Trophoblast cell (in vitro differentiated cells and primary cell): ENCODE data around the gene PAGE1.
A peak's percentile ranks its signal among the peaks of the same experiment; 100 is the strongest.

Source experiments
- DNase-seq, 2 donors: peaks; one replicate each; pipeline ENCODE4 v3.0.0-alpha.2; 2016
- H2AFZ ChIP-seq: 2 replicates; pipeline ENCODE4 v1.6.1; 2013; ENCODE audit warnings: low read length, moderate library complexity, mild to moderate bottlenecking; ENCODE audit not compliant: insufficient read depth, poor library complexity
- H2AK5ac ChIP-seq: 2 replicates; pipeline ENCODE4 v1.6.1; 2013; ENCODE audit warnings: mild to moderate bottlenecking, low read length
- H2BK120ac ChIP-seq: 2 replicates; pipeline ENCODE4 v1.6.1; 2013; ENCODE audit warnings: low read length, mild to moderate bottlenecking, moderate library complexity; ENCODE audit not compliant: insufficient read depth, poor library complexity
- H2BK12ac ChIP-seq: 2 replicates; pipeline ENCODE4 v1.6.1; 2013; ENCODE audit warnings: mild to moderate bottlenecking, low read length, moderate library complexity
- H2BK5ac ChIP-seq: 2 replicates; pipeline ENCODE4 v1.6.1; 2013; ENCODE audit warnings: low read length, low read depth, moderate library complexity, mild to moderate bottlenecking; ENCODE audit not compliant: poor library complexity
- H3K14ac ChIP-seq: 2 replicates; pipeline ENCODE4 v1.6.1; 2013; ENCODE audit warnings: mild to moderate bottlenecking, low read length
- H3K18ac ChIP-seq: 2 replicates; pipeline ENCODE4 v1.6.1; 2013; ENCODE audit warnings: mild to moderate bottlenecking, low read length
- H3K23ac ChIP-seq: 2 replicates; pipeline ENCODE4 v1.6.1; 2013; ENCODE audit warnings: low read length
- H3K27ac ChIP-seq: 2 replicates; pipeline ENCODE4 v1.5.1; 2013; ENCODE audit warnings: low read depth, mild to moderate bottlenecking, inconsistent platforms, low read length, moderate library complexity
- H3K27me3 ChIP-seq: 2 replicates; pipeline ENCODE4 v1.6.1; 2013; ENCODE audit warnings: inconsistent platforms, mild to moderate bottlenecking, low read length, moderate library complexity; ENCODE audit not compliant: insufficient read depth
- H3K36me3 ChIP-seq, 2 experiments: 1 replicate in 1 of 2; 2 replicates in 1 of 2; pipeline ENCODE4 v1.6.1; 2013; ENCODE audit warnings: low read length in 2 of 2, mild to moderate bottlenecking in 2 of 2, moderate library complexity in 1 of 2; ENCODE audit not compliant: insufficient read depth in 2 of 2, control insufficient read depth in 1 of 2
- H3K4ac ChIP-seq: 2 replicates; pipeline ENCODE4 v1.6.1; 2013; ENCODE audit warnings: low read depth, mild to moderate bottlenecking, low read length, moderate library complexity
- H3K4me1 ChIP-seq, 2 experiments: 1 replicate in 1 of 2; 2 replicates in 1 of 2; pipeline ENCODE4 v1.6.1; 2013; ENCODE audit warnings: low read length in 2 of 2, mild to moderate bottlenecking in 2 of 2, moderate library complexity in 1 of 2; ENCODE audit not compliant: insufficient read depth in 2 of 2, control insufficient read depth in 1 of 2
- H3K4me2 ChIP-seq: 2 replicates; pipeline ENCODE4 v1.6.1; 2013; ENCODE audit warnings: inconsistent platforms, mild to moderate bottlenecking, low read length, moderate library complexity
- H3K4me3 ChIP-seq: 2 replicates; pipeline ENCODE4 v1.5.1; 2013; ENCODE audit warnings: mild to moderate bottlenecking, low read depth, low read length, inconsistent platforms
- H3K79me1 ChIP-seq: one replicate; pipeline ENCODE4 v1.6.1; 2013; ENCODE audit warnings: low read length
- H3K79me2 ChIP-seq: 2 replicates; pipeline ENCODE4 v1.6.1; 2013; ENCODE audit warnings: low read length, mild to moderate bottlenecking; ENCODE audit not compliant: control insufficient read depth, insufficient read depth, poor library complexity
- H3K9ac ChIP-seq: 2 replicates; pipeline ENCODE4 v1.6.1; 2013; ENCODE audit warnings: mild to moderate bottlenecking, low read length
- H3K9me3 ChIP-seq: 2 replicates; pipeline ENCODE4 v1.6.1; 2013; ENCODE audit warnings: low read depth, mild to moderate bottlenecking, control low read depth, inconsistent platforms, low read length; ENCODE audit not compliant: insufficient read depth
- H4K12ac ChIP-seq: 2 replicates; pipeline ENCODE4 v1.6.1; 2013; ENCODE audit warnings: low read depth, mild to moderate bottlenecking, low read length, moderate library complexity
- H4K8ac ChIP-seq: 2 replicates; pipeline ENCODE4 v1.6.1; 2013; ENCODE audit warnings: low read depth, mild to moderate bottlenecking, low read length, moderate library complexity
- H4K91ac ChIP-seq: one replicate; pipeline ENCODE4 v1.6.1; 2013; ENCODE audit warnings: low read depth, mild to moderate bottlenecking, low read length, moderate library complexity
- WGBS: extraction: QIAGEN DNeasy Blood & Tissue Kit; methylation state at CpG from one replicate; pipeline ENCODE4 v1.1.7; 2013; ENCODE audit warnings: missing lambda C conversion rate; ENCODE audit not compliant: insufficient read length, insufficient coverage; ENCODE audit errors: extremely low coverage; 5-methylcytosine and 5-hydroxymethylcytosine counted together

Gene PAGE1

DNA sequence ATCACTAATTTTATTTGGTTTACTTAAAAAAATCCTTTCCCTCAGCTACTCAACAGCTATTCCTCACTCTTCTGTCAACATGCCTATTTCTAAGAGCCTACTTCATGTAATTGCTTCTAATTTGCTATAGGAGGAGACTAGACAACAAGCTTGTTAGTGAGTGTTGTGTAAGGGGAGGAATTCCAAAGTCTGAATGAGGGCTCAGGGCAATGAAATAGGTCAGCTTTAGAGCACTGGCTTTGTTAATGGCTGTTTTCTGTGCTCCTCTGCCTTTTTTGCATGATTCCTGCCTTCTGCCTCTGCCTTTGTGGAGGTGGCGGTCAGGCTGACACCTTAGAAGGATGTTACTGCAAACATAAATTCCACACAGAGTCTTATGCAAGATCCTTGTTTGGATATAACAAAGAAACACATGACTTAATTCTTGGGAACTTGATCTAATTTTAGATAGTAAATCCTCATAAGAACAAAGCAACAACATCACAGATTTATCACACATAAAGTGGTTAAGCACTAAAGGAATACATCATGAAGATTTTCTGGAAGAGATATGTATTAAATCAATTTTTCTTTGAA lies 15.0 kb upstream of the PAGE1 start:
- Histone ChIP-seq H4K8ac (no peak overlapping the region), H4K91ac (no peak overlapping the region), H3K4me1 (no peaks in the 10 kb centered on the region), H3K79me1 (no peaks in the 10 kb centered on the region), H2BK5ac (no peak overlapping the region), H3K27me3 (no peaks in the 10 kb centered on the region), H3K14ac (no peak overlapping the region), H3K23ac (no peak overlapping the region), H3K4me2 (no peak overlapping the region), H3K9me3 (no peaks in the 10 kb centered on the region), H2BK12ac (no peak overlapping the region), H2AFZ (no peak overlapping the region), H2BK120ac (no peak overlapping the region), H3K36me3 (no peaks in the 10 kb centered on the region), H3K4me3 (no peak overlapping the region), H2AK5ac (no peak overlapping the region), H3K9ac (no peak overlapping the region), H3K79me2 (no peaks in the 10 kb centered on the region), H3K18ac (no peak overlapping the region), H3K27ac (no peak overlapping the region), H4K12ac (no peak overlapping the region), H3K4ac (no peak overlapping the region)
- no CpG with 5 or more reads among the region's 1 CpG for WGBS
- DNase-seq: peak in 1 of 2 donors; percentile 10

- Histone ChIP-seq H3K4ac (no peak overlapping the region), H3K4me2 (no peak overlapping the region), H4K8ac (no peak overlapping the region), H3K36me3 (no peaks in the 10 kb centered on the region), H2BK120ac (no peak overlapping the region), H3K79me2 (no peaks in the 10 kb centered on the region), H4K91ac (no peak overlapping the region), H3K9ac (no peak overlapping the region), H2AK5ac (no peak overlapping the region), H3K4me3 (no peak overlapping the region), H3K23ac (no peak overlapping the region), H3K9me3 (no peaks in the 10 kb centered on the region), H3K79me1 (no peaks in the 10 kb centered on the region), H3K18ac (no peak overlapping the region), H2AFZ (no peak overlapping the region), H3K14ac (no peak overlapping the region), H3K27ac (no peak overlapping the region), H2BK12ac (no peak overlapping the region), H2BK5ac (no peak overlapping the region), H3K27me3 (no peaks in the 10 kb centered on the region), H3K4me1 (no peaks in the 10 kb centered on the region), H4K12ac (no peak overlapping the region)
- no peak for DNase-seq
- no CpG with 5 or more reads among the region's 8 CpGs for WGBS
Observed at GRCh38 chrX:49704691-49705404, 9.1 kb upstream of the PAGE1 start.

DNA sequence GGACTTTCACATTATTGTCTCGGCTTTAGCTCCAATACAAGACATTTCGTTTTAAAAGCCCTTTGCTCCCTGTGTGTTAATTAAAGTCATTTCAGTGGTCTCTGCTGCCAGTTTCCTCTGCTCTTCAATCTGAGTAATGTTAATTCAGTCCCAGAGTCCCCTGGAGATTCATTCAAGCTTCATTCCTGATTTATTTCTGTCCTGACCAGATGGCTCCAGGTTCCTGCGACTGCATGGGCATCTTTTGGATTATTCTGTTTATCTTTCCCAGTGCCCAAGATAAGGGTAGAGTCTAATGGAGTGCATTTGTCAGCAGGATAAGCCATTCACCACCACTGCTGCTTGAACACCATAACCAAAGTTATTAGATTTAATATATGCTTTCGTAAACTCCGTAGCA lies 6.1 kb upstream of the PAGE1 start:
- H3K79me1 ChIP-seq: no peaks in the 10 kb centered on the region
- no peak for DNase-seq
- no CpG with 5 or more reads among the region's 5 CpGs for WGBS
- H4K91ac ChIP-seq: no peak overlapping the region
- H4K8ac ChIP-seq: no peak overlapping the region
- H3K14ac ChIP-seq: no peak overlapping the region
- no peak overlapping the region for H4K12ac ChIP-seq
- H3K9ac ChIP-seq: no peak overlapping the region
- no peak overlapping the region for H3K4me2 ChIP-seq
- no peak overlapping the region for H2BK12ac ChIP-seq
- no peak overlapping the region for H2AFZ ChIP-seq
- no peaks in the 10 kb centered on the region for H3K36me3 ChIP-seq
- H3K18ac ChIP-seq: no peak overlapping the region
- no peak overlapping the region for H2AK5ac ChIP-seq
- no peaks in the 10 kb centered on the region for H3K27me3 ChIP-seq
- H2BK120ac ChIP-seq: no peak overlapping the region
- no peak overlapping the region for H3K4ac ChIP-seq
- H3K23ac ChIP-seq: no peak overlapping the region
- no peak overlapping the region for H2BK5ac ChIP-seq
- no peaks in the 10 kb centered on the region for H3K4me1 ChIP-seq
- no peak overlapping the region for H3K27ac ChIP-seq
- no peaks in the 10 kb centered on the region for H3K9me3 ChIP-seq
- H3K4me3 ChIP-seq: no peak overlapping the region
- no peaks in the 10 kb centered on the region for H3K79me2 ChIP-seq

DNA sequence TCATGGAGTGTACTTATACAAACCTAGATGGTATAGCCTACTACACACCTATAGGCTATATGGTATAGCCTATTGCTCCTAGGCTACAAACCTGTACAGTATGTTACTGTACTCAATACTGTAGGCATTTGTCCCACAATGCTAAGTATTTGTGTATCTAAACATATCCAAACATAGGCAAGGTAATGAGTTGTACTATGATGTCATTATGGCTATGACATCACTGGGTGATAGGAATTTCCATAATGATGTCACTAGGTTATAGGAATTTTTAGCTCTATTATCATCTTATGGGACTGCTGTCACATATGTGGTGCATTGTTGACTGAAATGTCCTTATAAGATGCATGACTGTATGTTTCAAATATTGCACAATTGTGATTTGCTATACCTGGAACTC lies 5.5 kb upstream of the PAGE1 start:
- no peaks in the 10 kb centered on the region for H3K27me3 ChIP-seq

More for the DNA sequence above, 5.5 kb upstream of the PAGE1 start:
- no peak overlapping the region for H4K12ac ChIP-seq
- H3K14ac ChIP-seq: no peak overlapping the region
- DNase-seq: no peak
- no peak overlapping the region for H4K91ac ChIP-seq
- no peak overlapping the region for H3K18ac ChIP-seq
- H2AFZ ChIP-seq: no peak overlapping the region
- no peak overlapping the region for H3K23ac ChIP-seq
- no peak overlapping the region for H4K8ac ChIP-seq
- no peaks in the 10 kb centered on the region for H3K79me1 ChIP-seq
- H3K79me2 ChIP-seq: no peaks in the 10 kb centered on the region
- H2BK5ac ChIP-seq: no peak overlapping the region
- no peak overlapping the region for H3K9ac ChIP-seq
- no peaks in the 10 kb centered on the region for H3K36me3 ChIP-seq
- no peaks in the 10 kb centered on the region for H3K4me1 ChIP-seq
- no peak overlapping the region for H3K4ac ChIP-seq
- no peak overlapping the region for H3K4me3 ChIP-seq
- no peak overlapping the region for H3K4me2 ChIP-seq
- no peak overlapping the region for H2BK120ac ChIP-seq
- H3K9me3 ChIP-seq: no peaks in the 10 kb centered on the region
- no peak overlapping the region for H3K27ac ChIP-seq
- no peak overlapping the region for H2BK12ac ChIP-seq
- no peak overlapping the region for H2AK5ac ChIP-seq
